Endodermal cell (in vitro differentiated cells): ENCODE results near the gene PRKD3. TPM values are rescaled to one million over a fixed set of nuclear protein-coding genes. Genes with fewer than 3 reads are reported as not detected.

Experiments
- DNase-seq: peaks from one replicate; pipeline ENCODE4 v3.0.0-alpha.2; 2017
- H3K27ac ChIP-seq: 2 replicates; pipeline ENCODE4 v1.5.1; 2013; ENCODE audit warnings: mild to moderate bottlenecking, low read depth, low read length, moderate library complexity
- H3K27me3 ChIP-seq: 2 replicates; pipeline ENCODE4 v1.6.1; 2013; ENCODE audit warnings: mild to moderate bottlenecking, low read length, moderate library complexity; ENCODE audit not compliant: insufficient read depth, control insufficient read depth, poor library complexity, severe bottlenecking
- H3K36me3 ChIP-seq: 2 replicates; pipeline ENCODE4 v1.7.0; 2013; ENCODE audit warnings: mild to moderate bottlenecking, low read length, moderate library complexity; ENCODE audit not compliant: control insufficient read depth, insufficient read depth
- H3K4me1 ChIP-seq: one replicate; pipeline ENCODE4 v1.7.0; 2013; ENCODE audit warnings: low read length; ENCODE audit not compliant: control insufficient read depth, insufficient read depth
- H3K4me3 ChIP-seq: 2 replicates; pipeline ENCODE4 v1.5.1; 2013; ENCODE audit warnings: mild to moderate bottlenecking, low read length, moderate library complexity
- H3K9ac ChIP-seq: 2 replicates; pipeline ENCODE4 v1.6.1; 2013; ENCODE audit warnings: mild to moderate bottlenecking, low read length, moderate library complexity; ENCODE audit not compliant: poor library complexity, severe bottlenecking; ENCODE audit errors: extremely low read depth
- H3K9me3 ChIP-seq: 2 replicates; pipeline ENCODE4 v1.6.1; 2013; ENCODE audit warnings: mild to moderate bottlenecking, low read length, moderate library complexity; ENCODE audit not compliant: control insufficient read depth
- H3K27ac Mint-ChIP-seq: 2 replicates; pipeline ENCODE4 v1.8.0; 2020; ENCODE audit warnings: mixed read lengths
- H3K27me3 Mint-ChIP-seq: 2 replicates; pipeline ENCODE4 v1.8.0; 2021; ENCODE audit warnings: mild to moderate bottlenecking, mixed read lengths; ENCODE audit not compliant: insufficient read depth
- H3K36me3 Mint-ChIP-seq: 2 replicates; pipeline ENCODE4 v1.8.0; 2020; ENCODE audit warnings: low read depth, mixed read lengths
- H3K4me1 Mint-ChIP-seq: 2 replicates; pipeline ENCODE4 v1.8.0; 2020; ENCODE audit warnings: mixed read lengths
- H3K4me3 Mint-ChIP-seq: 2 replicates; pipeline ENCODE4 v1.8.0; 2020; ENCODE audit warnings: mild to moderate bottlenecking, moderate library complexity, mixed read lengths
- H3K9me3 Mint-ChIP-seq: 2 replicates; pipeline ENCODE4 v1.8.0; 2020; ENCODE audit warnings: mild to moderate bottlenecking, mixed read lengths
- WGBS, 2 experiments: methylation state at CpG; one replicate each; pipeline versions ENCODE4 v1.1.5 to v1.1.7; 2013; ENCODE audit warnings: missing lambda C conversion rate in 2 of 2, mixed read lengths in 1 of 2; ENCODE audit not compliant: insufficient coverage in 1 of 2, insufficient read length in 1 of 2; 5-methylcytosine and 5-hydroxymethylcytosine counted together
- total RNA-seq, 2 donors: library from RNA; stranded (reverse); fragmentation: NEBNext Ultra II Directional in 1 of 2; extraction: Animal tissue kit (Norgen Biotek cat#: 25700) in 1 of 2; gene quantifications; 2 replicates in 1 of 2; 3 replicates in 1 of 2; pipeline ENCODE4 v1.2.1, GENCODE V29; 2021
- TF ChIP-seq, protein P1 (sequence below): fragments of 200-600 bp; sonication (generic); conservative IDR thresholded peaks from 2 replicates; pipeline ENCODE4 v1.5.0; 2021; ENCODE audit warnings: antibody characterized with exemption, mild to moderate bottlenecking

Gene PRKD3
- total RNA-seq, 2 donors from 2014 or later = 94.4 to 95.0 TPM

DNA sequence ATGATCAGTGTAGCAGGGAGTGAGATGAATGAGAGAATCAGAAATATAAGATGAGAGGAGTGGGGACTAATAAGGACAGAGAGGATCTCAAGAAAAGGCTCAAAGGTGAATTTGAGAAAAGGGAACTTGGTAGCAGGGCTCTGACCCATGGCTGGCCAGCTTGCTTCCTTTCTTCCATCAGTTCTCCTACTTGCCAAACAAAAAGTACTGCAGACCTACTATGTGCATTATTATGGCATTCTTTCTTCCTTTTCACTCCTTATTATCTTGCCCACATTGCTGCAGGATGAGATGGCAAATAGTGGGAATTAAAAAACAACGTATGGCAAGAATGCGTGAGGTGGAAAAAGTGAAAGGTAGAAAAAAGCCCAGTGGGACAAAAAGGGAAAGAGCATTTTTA is 33.0 kb downstream of the PRKD3 start:
- Histone ChIP-seq H3K4me3 (no peak overlapping the region), H3K9ac (no peak overlapping the region), H3K9me3 (no peaks in the 10 kb centered on the region), H3K4me1 (no peaks in the 10 kb centered on the region), H3K27me3 (no peaks in the 10 kb centered on the region), H3K27ac (no peak overlapping the region), H3K36me3 (peaks cover 78% of the 10 kb centered on the region)
- Mint-ChIP-seq H3K4me3 (no peak overlapping the region), H3K27ac (no peak overlapping the region), H3K9me3 (no peaks in the 10 kb centered on the region), H3K27me3 (no peaks in the 10 kb centered on the region), H3K36me3 (peaks cover 55% of the 10 kb centered on the region), H3K4me1 (peaks cover 2% of the 10 kb centered on the region)
- WGBS, 2 experiments = 95 to 100% methylated on average over 1 to 2 of the region's 2 CpGs
- DNase-seq = no peak
- TF ChIP-seq, protein P1, sequence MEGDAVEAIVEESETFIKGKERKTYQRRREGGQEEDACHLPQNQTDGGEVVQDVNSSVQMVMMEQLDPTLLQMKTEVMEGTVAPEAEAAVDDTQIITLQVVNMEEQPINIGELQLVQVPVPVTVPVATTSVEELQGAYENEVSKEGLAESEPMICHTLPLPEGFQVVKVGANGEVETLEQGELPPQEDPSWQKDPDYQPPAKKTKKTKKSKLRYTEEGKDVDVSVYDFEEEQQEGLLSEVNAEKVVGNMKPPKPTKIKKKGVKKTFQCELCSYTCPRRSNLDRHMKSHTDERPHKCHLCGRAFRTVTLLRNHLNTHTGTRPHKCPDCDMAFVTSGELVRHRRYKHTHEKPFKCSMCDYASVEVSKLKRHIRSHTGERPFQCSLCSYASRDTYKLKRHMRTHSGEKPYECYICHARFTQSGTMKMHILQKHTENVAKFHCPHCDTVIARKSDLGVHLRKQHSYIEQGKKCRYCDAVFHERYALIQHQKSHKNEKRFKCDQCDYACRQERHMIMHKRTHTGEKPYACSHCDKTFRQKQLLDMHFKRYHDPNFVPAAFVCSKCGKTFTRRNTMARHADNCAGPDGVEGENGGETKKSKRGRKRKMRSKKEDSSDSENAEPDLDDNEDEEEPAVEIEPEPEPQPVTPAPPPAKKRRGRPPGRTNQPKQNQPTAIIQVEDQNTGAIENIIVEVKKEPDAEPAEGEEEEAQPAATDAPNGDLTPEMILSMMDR = no peak

DNA sequence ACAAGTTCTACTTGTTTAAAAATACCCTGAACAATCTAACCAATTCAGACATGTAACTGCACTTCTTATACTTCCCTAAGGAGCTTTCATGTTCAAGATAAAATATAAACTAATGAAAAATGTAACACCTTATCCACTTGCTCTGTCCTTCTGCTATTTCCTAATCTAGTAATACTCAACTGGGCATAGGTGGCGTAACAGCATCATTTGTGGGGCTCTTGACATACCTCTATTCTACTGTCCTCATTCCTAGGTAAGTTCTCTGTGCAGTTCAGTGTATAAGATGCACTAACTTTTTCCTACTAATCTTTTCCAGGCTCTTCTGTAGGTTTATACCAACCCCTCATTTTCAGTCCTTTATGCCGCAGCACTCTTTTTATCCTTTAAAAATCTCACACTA is 36.7 kb downstream of the PRKD3 start:
- no peak for DNase-seq
- WGBS, 2 experiments = 95 to 100% methylated on average over 1 to 2 of the region's 2 CpGs
- no peaks in the 10 kb centered on the region for H3K4me1 Mint-ChIP-seq
- no peaks in the 10 kb centered on the region for H3K27me3 ChIP-seq
- H3K36me3 ChIP-seq = peaks cover 85% of the 10 kb centered on the region
- peaks cover 58% of the 10 kb centered on the region for H3K36me3 Mint-ChIP-seq
- H3K9me3 Mint-ChIP-seq = no peaks in the 10 kb centered on the region
- TF ChIP-seq, protein P1 = peak; percentile 59
- H3K9ac ChIP-seq = no peak overlapping the region
- H3K27me3 Mint-ChIP-seq = no peaks in the 10 kb centered on the region
- no peaks in the 10 kb centered on the region for H3K9me3 ChIP-seq
- H3K4me3 Mint-ChIP-seq = no peak overlapping the region
- no peak overlapping the region for H3K27ac Mint-ChIP-seq
- no peak overlapping the region for H3K4me3 ChIP-seq
- no peak overlapping the region for H3K27ac ChIP-seq
- no peaks in the 10 kb centered on the region for H3K4me1 ChIP-seq

DNA sequence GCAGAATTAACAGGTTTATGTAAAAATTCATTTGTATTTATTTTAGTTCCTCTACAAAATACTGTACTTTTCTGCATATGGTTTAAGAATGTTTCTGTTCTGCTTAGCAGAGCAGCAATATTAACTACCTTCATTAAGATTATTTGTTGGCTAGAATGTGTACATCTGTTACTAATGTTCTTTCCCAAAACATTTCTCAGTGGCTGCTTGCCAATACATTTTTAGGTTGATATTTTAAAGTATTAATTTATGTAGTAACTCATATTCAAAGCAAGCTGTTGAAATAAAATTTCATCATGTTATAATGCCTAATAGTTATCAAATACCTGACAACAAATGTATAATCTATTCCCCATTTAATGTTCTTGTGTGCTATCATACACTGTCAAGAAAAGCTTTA is 40.3 kb downstream of the PRKD3 start:
- H3K4me1 ChIP-seq = no peaks in the 10 kb centered on the region
- no peaks in the 10 kb centered on the region for H3K9me3 Mint-ChIP-seq
- no peak overlapping the region for H3K4me3 ChIP-seq
- no peak for DNase-seq
- H3K9me3 ChIP-seq = no peaks in the 10 kb centered on the region
- H3K27ac ChIP-seq = no peak overlapping the region
- H3K36me3 Mint-ChIP-seq = peaks cover 56% of the 10 kb centered on the region
- TF ChIP-seq, protein P1 = no peak
- no peaks in the 10 kb centered on the region for H3K27me3 Mint-ChIP-seq
- no peak overlapping the region for H3K4me3 Mint-ChIP-seq
- peaks cover 86% of the 10 kb centered on the region for H3K36me3 ChIP-seq
- H3K4me1 Mint-ChIP-seq = no peaks in the 10 kb centered on the region
- no peaks in the 10 kb centered on the region for H3K27me3 ChIP-seq
- H3K9ac ChIP-seq = no peak overlapping the region
- no peak overlapping the region for H3K27ac Mint-ChIP-seq
